RPMI7951 (cell line): Measurements from ENCODE around the gene KIF23. TPM values are rescaled to one million over a fixed set of nuclear protein-coding genes. Genes with fewer than 3 reads are reported as not detected.

Source experiments
- DNase-seq: peaks from one replicate; pipeline ENCODE4 v3.0.0-alpha.2; 2012; ENCODE audit warnings: low read depth
- total RNA-seq: library from RNA; depleted of rRNA; stranded (reverse); fragments of >200 nt; shearing (Covaris generic); gene quantifications from 2 replicates; pipeline ENCODE4 v1.2.3, GENCODE V29; 2014; rRNA removed

The KIF23 gene
- total RNA-seq, 1 experiment from 2014 or later, result 151 TPM

DNA sequence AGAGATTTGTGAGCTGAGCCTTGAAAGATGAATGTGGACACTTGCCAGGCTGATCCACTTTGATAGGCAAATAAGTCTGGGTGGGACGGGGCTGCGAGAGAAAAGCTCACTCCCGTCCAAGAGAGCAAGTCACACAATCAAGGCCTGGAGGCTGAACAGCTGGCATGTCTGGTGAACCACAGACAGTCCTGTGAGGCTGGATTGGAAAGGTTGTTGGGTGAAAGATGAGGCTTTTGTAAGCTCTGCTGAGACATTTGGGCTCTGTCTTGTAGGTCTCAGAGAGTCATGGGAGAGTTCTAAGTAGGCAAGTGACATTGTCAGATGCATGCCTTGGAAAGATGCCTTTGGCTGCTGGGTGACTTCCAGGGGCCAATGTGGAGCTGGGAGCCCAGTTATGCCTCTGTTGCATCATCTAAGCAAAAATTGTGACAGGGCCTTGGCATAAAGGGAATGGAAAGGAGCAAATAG lies 76.9 kb downstream of the KIF23 start:
- DNase-seq, result peak; percentile 89

DNA sequence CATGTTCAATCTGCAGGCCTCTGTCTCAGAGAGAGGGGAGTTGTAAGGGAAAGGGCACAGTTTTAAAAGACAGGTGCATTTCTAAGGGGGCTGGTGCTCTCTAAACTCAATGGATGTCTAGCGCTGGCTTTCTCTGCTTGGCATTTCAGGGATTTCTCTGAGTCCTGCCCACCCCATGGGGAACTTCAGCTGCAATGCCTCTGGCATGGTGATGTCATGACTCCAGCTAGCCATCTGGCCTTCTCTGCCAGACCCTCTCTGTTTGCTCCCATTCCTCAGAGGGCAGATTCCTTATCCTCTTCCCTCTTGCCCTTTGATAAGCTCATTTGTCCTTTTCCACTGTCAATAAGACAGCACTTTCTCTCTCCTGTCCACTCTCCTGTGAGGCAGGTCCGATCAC lies 79.3 kb downstream of the KIF23 start:
- DNase-seq, result no peak

DNA sequence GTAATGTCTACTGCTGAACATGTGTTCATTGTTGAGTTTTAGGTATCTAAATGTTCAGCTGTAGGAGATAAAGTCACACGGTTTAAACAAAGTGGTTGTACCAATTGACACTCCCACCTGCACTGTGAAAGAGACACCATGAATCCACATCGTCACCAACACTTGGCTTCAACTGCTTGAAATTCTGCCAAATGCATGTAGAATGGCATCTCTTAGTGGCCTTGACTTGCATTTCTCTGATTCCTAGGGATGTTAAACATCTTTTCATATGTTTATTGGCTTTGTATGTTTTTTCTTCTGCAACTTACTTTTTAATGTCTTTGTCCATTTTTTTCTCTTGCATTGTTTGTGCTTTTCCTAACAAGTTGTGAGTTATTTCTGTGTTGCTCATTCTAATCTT lies 81.9 kb downstream of the KIF23 start:
- DNase-seq, result no peak

DNA sequence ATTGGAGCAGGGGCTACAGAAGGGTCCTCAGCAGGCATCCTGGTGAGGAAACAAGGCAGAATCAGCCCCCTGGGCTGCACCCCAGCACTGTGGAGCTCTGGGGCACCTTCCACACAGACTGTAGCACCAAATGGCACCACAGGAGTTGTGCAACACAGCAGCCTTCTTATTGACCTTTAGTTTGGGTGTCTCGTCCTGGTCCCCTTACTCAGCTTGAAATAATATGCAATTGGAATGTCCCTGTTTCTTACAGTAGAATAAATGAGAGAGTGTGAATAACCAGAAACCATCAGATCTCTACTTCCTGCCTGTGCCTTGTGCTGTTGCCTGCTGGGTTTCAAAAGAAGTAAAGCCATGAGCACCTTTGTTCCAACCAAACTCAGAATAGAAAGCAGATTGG lies 82.9 kb downstream of the KIF23 start:
- no peak for DNase-seq

DNA sequence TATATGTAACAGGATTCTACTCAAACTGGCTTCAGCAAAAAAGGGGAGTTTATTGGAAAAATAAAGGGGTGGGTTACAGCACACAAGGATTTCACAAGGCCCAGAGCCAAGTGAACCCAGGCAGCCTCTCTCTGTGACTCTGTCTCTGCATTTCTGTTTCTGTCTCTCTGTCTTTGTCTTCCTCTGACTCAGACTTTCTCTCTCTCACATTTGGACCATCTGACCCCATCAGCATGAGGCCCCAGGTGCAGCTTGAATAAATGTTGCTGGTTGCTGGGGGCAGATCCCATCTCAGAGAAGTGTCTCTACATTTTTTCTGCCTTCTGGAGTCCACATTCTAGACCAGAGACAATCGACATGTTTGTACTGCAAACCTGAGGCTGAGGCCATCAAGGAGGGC lies 83.5 kb downstream of the KIF23 start:
- DNase-seq, result no peak

Other genes with a start within 250 kb of the KIF23 start
- gene PAQR5, start 115.4 kb upstream of the KIF23 start, total RNA-seq, result 3.3 and 3.5 TPM in 2 replicates
- 269 and 279 TPM in 2 replicates for gene RPLP1, start 38.5 kb downstream of the KIF23 start, total RNA-seq